Sigmoid colon (tissue), 4 donors: ENCODE measurements around the gene CYP2C19.

Experiments
- CTCF ChIP-seq, 4 experiments: fragments of 450-650 bp in 3 of 4; fragments of 200-600 bp in 1 of 4; IDR thresholded peaks; one replicate each; pipeline ENCODE4 v1.5.1; 2016 to 2019; ENCODE audit warnings: antibody characterized with exemption in 4 of 4, mild to moderate bottlenecking in 3 of 4, moderate library complexity in 2 of 4
- EP300 ChIP-seq, 4 donors: sonication (generic); formaldehyde crosslinking; IDR thresholded peaks; one replicate each; pipeline ENCODE4 v1.6.1; 2017; ENCODE audit warnings: antibody characterized with exemption in 4 of 4
- POLR2A ChIP-seq, 2 donors: fragments of 450-650 bp; IDR thresholded peaks; one replicate each; pipeline ENCODE4 v1.6.1; 2016; ENCODE audit warnings: antibody characterized with exemption in 2 of 2, mild to moderate bottlenecking in 2 of 2, moderate library complexity in 2 of 2
- POLR2AphosphoS5 ChIP-seq, 4 donors: sonication (generic); formaldehyde crosslinking; IDR thresholded peaks; one replicate each; pipeline ENCODE4 v1.6.1; 2017; ENCODE audit warnings: antibody characterized with exemption in 4 of 4

- TF ChIP-seq POLR2A (IDR thresholded peaks at IDR 0.05) (no peak), CTCF (IDR thresholded peaks at IDR 0.05) (no peak), EP300 (IDR thresholded peaks at IDR 0.05) (no peak), POLR2AphosphoS5 (IDR thresholded peaks at IDR 0.05) (no peak)
Measured at GRCh38 chr10:94852438-94852837, 90.0 kb downstream of the CYP2C19 start.
